Trophoblast cell (in vitro differentiated cells and primary cell): Measurements from ENCODE around the gene ADRB1.

Source experiments
- DNase-seq, 2 donors: peaks; one replicate each; pipeline ENCODE4 v3.0.0-alpha.2; 2016
- H2AFZ ChIP-seq: 2 replicates; pipeline ENCODE4 v1.6.1; 2013; ENCODE audit warnings: low read length, moderate library complexity, mild to moderate bottlenecking; ENCODE audit not compliant: insufficient read depth, poor library complexity
- H2AK5ac ChIP-seq: 2 replicates; pipeline ENCODE4 v1.6.1; 2013; ENCODE audit warnings: mild to moderate bottlenecking, low read length
- H2BK120ac ChIP-seq: 2 replicates; pipeline ENCODE4 v1.6.1; 2013; ENCODE audit warnings: low read length, mild to moderate bottlenecking, moderate library complexity; ENCODE audit not compliant: insufficient read depth, poor library complexity
- H2BK12ac ChIP-seq: 2 replicates; pipeline ENCODE4 v1.6.1; 2013; ENCODE audit warnings: mild to moderate bottlenecking, low read length, moderate library complexity
- H2BK5ac ChIP-seq: 2 replicates; pipeline ENCODE4 v1.6.1; 2013; ENCODE audit warnings: low read length, low read depth, moderate library complexity, mild to moderate bottlenecking; ENCODE audit not compliant: poor library complexity
- H3K14ac ChIP-seq: 2 replicates; pipeline ENCODE4 v1.6.1; 2013; ENCODE audit warnings: mild to moderate bottlenecking, low read length
- H3K18ac ChIP-seq: 2 replicates; pipeline ENCODE4 v1.6.1; 2013; ENCODE audit warnings: mild to moderate bottlenecking, low read length
- H3K23ac ChIP-seq: 2 replicates; pipeline ENCODE4 v1.6.1; 2013; ENCODE audit warnings: low read length
- H3K27ac ChIP-seq: 2 replicates; pipeline ENCODE4 v1.5.1; 2013; ENCODE audit warnings: low read depth, mild to moderate bottlenecking, inconsistent platforms, low read length, moderate library complexity
- H3K27me3 ChIP-seq: 2 replicates; pipeline ENCODE4 v1.6.1; 2013; ENCODE audit warnings: inconsistent platforms, mild to moderate bottlenecking, low read length, moderate library complexity; ENCODE audit not compliant: insufficient read depth
- H3K36me3 ChIP-seq, 2 experiments: 1 replicate in 1 of 2; 2 replicates in 1 of 2; pipeline ENCODE4 v1.6.1; 2013; ENCODE audit warnings: low read length in 2 of 2, mild to moderate bottlenecking in 2 of 2, moderate library complexity in 1 of 2; ENCODE audit not compliant: insufficient read depth in 2 of 2, control insufficient read depth in 1 of 2
- H3K4ac ChIP-seq: 2 replicates; pipeline ENCODE4 v1.6.1; 2013; ENCODE audit warnings: low read depth, mild to moderate bottlenecking, low read length, moderate library complexity
- H3K4me1 ChIP-seq, 2 experiments: 1 replicate in 1 of 2; 2 replicates in 1 of 2; pipeline ENCODE4 v1.6.1; 2013; ENCODE audit warnings: low read length in 2 of 2, mild to moderate bottlenecking in 2 of 2, moderate library complexity in 1 of 2; ENCODE audit not compliant: insufficient read depth in 2 of 2, control insufficient read depth in 1 of 2
- H3K4me2 ChIP-seq: 2 replicates; pipeline ENCODE4 v1.6.1; 2013; ENCODE audit warnings: inconsistent platforms, mild to moderate bottlenecking, low read length, moderate library complexity
- H3K4me3 ChIP-seq: 2 replicates; pipeline ENCODE4 v1.5.1; 2013; ENCODE audit warnings: mild to moderate bottlenecking, low read depth, low read length, inconsistent platforms
- H3K79me1 ChIP-seq: one replicate; pipeline ENCODE4 v1.6.1; 2013; ENCODE audit warnings: low read length
- H3K79me2 ChIP-seq: 2 replicates; pipeline ENCODE4 v1.6.1; 2013; ENCODE audit warnings: low read length, mild to moderate bottlenecking; ENCODE audit not compliant: control insufficient read depth, insufficient read depth, poor library complexity
- H3K9ac ChIP-seq: 2 replicates; pipeline ENCODE4 v1.6.1; 2013; ENCODE audit warnings: mild to moderate bottlenecking, low read length
- H3K9me3 ChIP-seq: 2 replicates; pipeline ENCODE4 v1.6.1; 2013; ENCODE audit warnings: low read depth, mild to moderate bottlenecking, control low read depth, inconsistent platforms, low read length; ENCODE audit not compliant: insufficient read depth
- H4K12ac ChIP-seq: 2 replicates; pipeline ENCODE4 v1.6.1; 2013; ENCODE audit warnings: low read depth, mild to moderate bottlenecking, low read length, moderate library complexity
- H4K8ac ChIP-seq: 2 replicates; pipeline ENCODE4 v1.6.1; 2013; ENCODE audit warnings: low read depth, mild to moderate bottlenecking, low read length, moderate library complexity
- H4K91ac ChIP-seq: one replicate; pipeline ENCODE4 v1.6.1; 2013; ENCODE audit warnings: low read depth, mild to moderate bottlenecking, low read length, moderate library complexity
- WGBS: extraction: QIAGEN DNeasy Blood & Tissue Kit; methylation state at CpG from one replicate; pipeline ENCODE4 v1.1.7; 2013; ENCODE audit warnings: missing lambda C conversion rate; ENCODE audit not compliant: insufficient read length, insufficient coverage; ENCODE audit errors: extremely low coverage; 5-methylcytosine and 5-hydroxymethylcytosine counted together

The ADRB1 gene

DNA sequence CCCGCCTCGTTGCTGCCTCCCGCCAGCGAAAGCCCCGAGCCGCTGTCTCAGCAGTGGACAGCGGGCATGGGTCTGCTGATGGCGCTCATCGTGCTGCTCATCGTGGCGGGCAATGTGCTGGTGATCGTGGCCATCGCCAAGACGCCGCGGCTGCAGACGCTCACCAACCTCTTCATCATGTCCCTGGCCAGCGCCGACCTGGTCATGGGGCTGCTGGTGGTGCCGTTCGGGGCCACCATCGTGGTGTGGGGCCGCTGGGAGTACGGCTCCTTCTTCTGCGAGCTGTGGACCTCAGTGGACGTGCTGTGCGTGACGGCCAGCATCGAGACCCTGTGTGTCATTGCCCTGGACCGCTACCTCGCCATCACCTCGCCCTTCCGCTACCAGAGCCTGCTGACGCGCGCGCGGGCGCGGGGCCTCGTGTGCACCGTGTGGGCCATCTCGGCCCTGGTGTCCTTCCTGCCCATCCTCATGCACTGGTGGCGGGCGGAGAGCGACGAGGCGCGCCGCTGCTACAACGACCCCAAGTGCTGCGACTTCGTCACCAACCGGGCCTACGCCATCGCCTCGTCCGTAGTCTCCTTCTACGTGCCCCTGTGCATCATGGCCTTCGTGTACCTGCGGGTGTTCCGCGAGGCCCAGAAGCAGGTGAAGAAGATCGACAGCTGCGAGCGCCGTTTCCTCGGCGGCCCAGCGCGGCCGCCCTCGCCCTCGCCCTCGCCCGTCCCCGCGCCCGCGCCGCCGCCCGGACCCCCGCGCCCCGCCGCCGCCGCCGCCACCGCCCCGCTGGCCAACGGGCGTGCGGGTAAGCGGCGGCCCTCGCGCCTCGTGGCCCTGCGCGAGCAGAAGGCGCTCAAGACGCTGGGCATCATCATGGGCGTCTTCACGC, 825 bp downstream of the ADRB1 start:
- Histone ChIP-seq H2BK120ac (no peak overlapping the region), H4K91ac (no peak overlapping the region), H3K18ac (no peak overlapping the region), H2AFZ (peak overlapping the region; percentile 10), H3K9me3 (peaks cover 8% of the 10 kb centered on the region), H3K4me1 (peaks cover 9 to 20% of the 10 kb centered on the region in 2 experiments), H3K79me1 (no peaks in the 10 kb centered on the region), H3K4me3 (peak overlapping the region; percentile 2), H3K27ac (no peak overlapping the region), H2BK5ac (no peak overlapping the region), H4K8ac (no peak overlapping the region), H3K14ac (no peak overlapping the region), H3K4me2 (peak overlapping the region; percentile 69), H3K79me2 (no peaks in the 10 kb centered on the region), H3K36me3 (no peaks in the 10 kb centered on the region), H2AK5ac (no peak overlapping the region), H2BK12ac (no peak overlapping the region), H3K27me3 (peaks cover 44% of the 10 kb centered on the region), H3K23ac (no peak overlapping the region), H3K9ac (no peak overlapping the region), H3K4ac (no peak overlapping the region), H4K12ac (no peak overlapping the region)
- no CpG with 5 or more reads among the region's 106 CpGs for WGBS
- no peak for DNase-seq

DNA sequence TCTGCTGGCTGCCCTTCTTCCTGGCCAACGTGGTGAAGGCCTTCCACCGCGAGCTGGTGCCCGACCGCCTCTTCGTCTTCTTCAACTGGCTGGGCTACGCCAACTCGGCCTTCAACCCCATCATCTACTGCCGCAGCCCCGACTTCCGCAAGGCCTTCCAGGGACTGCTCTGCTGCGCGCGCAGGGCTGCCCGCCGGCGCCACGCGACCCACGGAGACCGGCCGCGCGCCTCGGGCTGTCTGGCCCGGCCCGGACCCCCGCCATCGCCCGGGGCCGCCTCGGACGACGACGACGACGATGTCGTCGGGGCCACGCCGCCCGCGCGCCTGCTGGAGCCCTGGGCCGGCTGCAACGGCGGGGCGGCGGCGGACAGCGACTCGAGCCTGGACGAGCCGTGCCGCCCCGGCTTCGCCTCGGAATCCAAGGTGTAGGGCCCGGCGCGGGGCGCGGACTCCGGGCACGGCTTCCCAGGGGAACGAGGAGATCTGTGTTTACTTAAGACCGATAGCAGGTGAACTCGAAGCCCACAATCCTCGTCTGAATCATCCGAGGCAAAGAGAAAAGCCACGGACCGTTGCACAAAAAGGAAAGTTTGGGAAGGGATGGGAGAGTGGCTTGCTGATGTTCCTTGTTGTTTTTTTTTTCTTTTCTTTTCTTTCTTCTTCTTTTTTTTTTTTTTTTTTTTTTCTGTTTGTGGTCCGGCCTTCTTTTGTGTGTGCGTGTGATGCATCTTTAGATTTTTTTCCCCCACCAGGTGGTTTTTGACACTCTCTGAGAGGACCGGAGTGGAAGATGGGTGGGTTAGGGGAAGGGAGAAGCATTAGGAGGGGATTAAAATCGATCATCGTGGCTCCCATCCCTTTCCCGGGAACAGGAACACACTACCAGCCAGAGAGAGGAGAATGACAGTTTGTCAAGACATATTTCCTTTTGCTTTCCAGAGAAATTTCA, 1.7 kb downstream of the ADRB1 start:
- H2AFZ ChIP-seq, result peak overlapping the region; percentile 10
- no peak overlapping the region for H3K23ac ChIP-seq
- peak overlapping the region; percentile 19 for H3K4me2 ChIP-seq
- H3K36me3 ChIP-seq, result no peaks in the 10 kb centered on the region
- no peak overlapping the region for H3K14ac ChIP-seq
- peaks cover 44% of the 10 kb centered on the region for H3K27me3 ChIP-seq
- H3K4me1 ChIP-seq, result peaks cover 9 to 20% of the 10 kb centered on the region in 2 experiments
- no peak overlapping the region for H4K8ac ChIP-seq
- no CpG with 5 or more reads among the region's 78 CpGs for WGBS
- H3K4me3 ChIP-seq, result peak overlapping the region; percentile 2
- no peaks in the 10 kb centered on the region for H3K79me2 ChIP-seq
- H3K18ac ChIP-seq, result no peak overlapping the region
- H2BK5ac ChIP-seq, result no peak overlapping the region
- H4K91ac ChIP-seq, result no peak overlapping the region
- H3K9me3 ChIP-seq, result peaks cover 9% of the 10 kb centered on the region
- H2BK120ac ChIP-seq, result no peak overlapping the region
- DNase-seq, result peak in 1 of 2 donors; percentile 34
- H2AK5ac ChIP-seq, result no peak overlapping the region
- no peaks in the 10 kb centered on the region for H3K79me1 ChIP-seq
- H3K9ac ChIP-seq, result no peak overlapping the region
- no peak overlapping the region for H4K12ac ChIP-seq
- H3K4ac ChIP-seq, result no peak overlapping the region
- H2BK12ac ChIP-seq, result no peak overlapping the region
- no peak overlapping the region for H3K27ac ChIP-seq

DNA sequence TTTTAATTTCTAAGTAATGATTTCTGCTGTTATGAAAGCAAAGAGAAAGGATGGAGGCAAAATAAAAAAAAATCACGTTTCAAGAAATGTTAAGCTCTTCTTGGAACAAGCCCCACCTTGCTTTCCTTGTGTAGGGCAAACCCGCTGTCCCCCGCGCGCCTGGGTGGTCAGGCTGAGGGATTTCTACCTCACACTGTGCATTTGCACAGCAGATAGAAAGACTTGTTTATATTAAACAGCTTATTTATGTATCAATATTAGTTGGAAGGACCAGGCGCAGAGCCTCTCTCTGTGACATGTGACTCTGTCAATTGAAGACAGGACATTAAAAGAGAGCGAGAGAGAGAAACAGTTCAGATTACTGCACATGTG, 2.4 kb downstream of the ADRB1 start:
- Histone ChIP-seq H3K23ac (no peak overlapping the region), H3K27me3 (peaks cover 44% of the 10 kb centered on the region), H3K9ac (no peak overlapping the region), H2BK12ac (no peak overlapping the region), H4K12ac (no peak overlapping the region), H3K27ac (no peak overlapping the region), H4K91ac (no peak overlapping the region), H2BK5ac (no peak overlapping the region), H3K36me3 (no peaks in the 10 kb centered on the region), H2AFZ (no peak overlapping the region), H3K14ac (no peak overlapping the region), H3K4me3 (no peak overlapping the region), H2BK120ac (no peak overlapping the region), H3K4me2 (no peak overlapping the region), H3K79me1 (no peaks in the 10 kb centered on the region), H3K18ac (no peak overlapping the region), H3K4ac (no peak overlapping the region), H4K8ac (no peak overlapping the region), H2AK5ac (no peak overlapping the region), H3K4me1 (peaks cover 9 to 20% of the 10 kb centered on the region in 2 experiments), H3K79me2 (no peaks in the 10 kb centered on the region), H3K9me3 (peaks cover 9% of the 10 kb centered on the region)
- WGBS, result no CpG with 5 or more reads among the region's 7 CpGs
- no peak for DNase-seq

DNA sequence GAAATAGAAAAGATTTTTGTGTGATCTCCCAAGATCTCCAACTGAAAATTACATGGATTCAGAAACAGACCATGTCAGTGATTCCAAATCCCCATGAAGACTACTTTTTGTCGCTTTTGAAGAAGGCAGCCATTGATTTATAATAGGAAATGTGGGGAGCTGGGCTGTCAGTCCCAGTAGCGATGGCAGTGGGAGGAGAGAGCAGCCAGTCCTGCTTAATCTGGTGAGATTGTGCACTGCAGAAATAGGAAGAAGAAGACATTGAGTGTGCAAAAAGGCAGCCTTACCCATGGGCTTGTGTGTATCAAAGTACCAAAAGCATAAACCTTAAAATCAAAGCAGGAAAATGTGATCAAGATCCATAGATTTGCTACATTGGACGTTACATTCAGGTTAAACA, 4.8 kb downstream of the ADRB1 start:
- Histone ChIP-seq H3K4me3 (no peak overlapping the region), H3K4me1 (peaks cover 9 to 15% of the 10 kb centered on the region in 2 experiments), H3K36me3 (no peaks in the 10 kb centered on the region), H2BK120ac (no peak overlapping the region), H3K18ac (no peak overlapping the region), H3K14ac (no peak overlapping the region), H3K79me2 (no peaks in the 10 kb centered on the region), H2AK5ac (no peak overlapping the region), H2BK5ac (no peak overlapping the region), H3K23ac (no peak overlapping the region), H3K27ac (no peak overlapping the region), H2BK12ac (no peak overlapping the region), H3K79me1 (no peaks in the 10 kb centered on the region), H3K27me3 (peaks cover 30% of the 10 kb centered on the region), H3K9me3 (peaks cover 9% of the 10 kb centered on the region), H4K91ac (no peak overlapping the region), H2AFZ (no peak overlapping the region), H4K12ac (no peak overlapping the region), H3K4ac (no peak overlapping the region), H3K4me2 (no peak overlapping the region), H3K9ac (no peak overlapping the region), H4K8ac (no peak overlapping the region)
- no peak for DNase-seq
- WGBS, result no CpG with 5 or more reads among the region's 3 CpGs
